Astrocyte (in vitro differentiated cells and primary cell): ENCODE data around the gene DNAAF3. TPM values are rescaled to one million over a fixed set of nuclear protein-coding genes. Genes with fewer than 3 reads are reported as not detected.

Experiments used
- DNase-seq: peaks from one replicate; pipeline ENCODE4 v3.0.0-alpha.2; 2010; ENCODE audit warnings: low read depth
- FAIRE-seq: peaks from 2 replicates; lab custom pipeline; 2011; peaks lifted over from hg19 to GRCh38; lab: Jason Lieb, UNC
- H2AFZ ChIP-seq: 2 replicates; pipeline ENCODE4 v1.6.0; 2012; ENCODE audit warnings: low read depth, low read length, inconsistent platforms
- H3K27ac ChIP-seq: 2 replicates; pipeline ENCODE4 v1.5.1; 2011; ENCODE audit warnings: low read depth, low read length, inconsistent platforms
- H3K27me3 ChIP-seq: 2 replicates; pipeline ENCODE4 v1.6.0; 2011; ENCODE audit warnings: low read length, inconsistent platforms; ENCODE audit not compliant: insufficient read depth
- H3K36me3 ChIP-seq: 2 replicates; pipeline ENCODE4 v1.5.1; 2011; ENCODE audit warnings: low read length, inconsistent platforms; ENCODE audit not compliant: insufficient read depth
- H3K4me1 ChIP-seq: 2 replicates; pipeline ENCODE4 v1.5.1; 2011; ENCODE audit warnings: low read length, inconsistent platforms; ENCODE audit not compliant: insufficient read depth
- H3K4me2 ChIP-seq: 2 replicates; pipeline ENCODE4 v1.6.0; 2012; ENCODE audit warnings: low read length, inconsistent platforms
- H3K4me3 ChIP-seq: 2 replicates; pipeline ENCODE4 v1.5.1; 2011; ENCODE audit warnings: low read depth, mild to moderate bottlenecking, low read length, inconsistent platforms; ENCODE audit not compliant: insufficient read depth
- H3K79me2 ChIP-seq: 2 replicates; pipeline ENCODE4 v1.6.0; 2012; ENCODE audit warnings: mild to moderate bottlenecking, low read length, inconsistent platforms; ENCODE audit not compliant: insufficient read depth
- H3K9ac ChIP-seq: 2 replicates; pipeline ENCODE4 v1.6.0; 2012; ENCODE audit warnings: mild to moderate bottlenecking, low read length, inconsistent platforms
- H3K9me3 ChIP-seq: 2 replicates; pipeline ENCODE4 v1.5.1; 2012; ENCODE audit warnings: low read depth, mild to moderate bottlenecking, low read length, inconsistent platforms; ENCODE audit not compliant: insufficient read depth
- H4K20me1 ChIP-seq: 2 replicates; pipeline ENCODE4 v1.6.0; 2012; ENCODE audit warnings: low read length, inconsistent platforms; ENCODE audit not compliant: insufficient read depth
- H3K27ac Mint-ChIP-seq: one replicate; pipeline ENCODE4 v1.8.0; 2021; ENCODE audit warnings: mild to moderate bottlenecking, mixed read lengths; ENCODE audit not compliant: unreplicated experiment
- H3K27me3 Mint-ChIP-seq: one replicate; pipeline ENCODE4 v1.8.0; 2021; ENCODE audit warnings: low read depth, mixed read lengths; ENCODE audit not compliant: unreplicated experiment
- H3K36me3 Mint-ChIP-seq: one replicate; pipeline ENCODE4 v1.8.0; 2021; ENCODE audit warnings: low read depth, mixed read lengths; ENCODE audit not compliant: unreplicated experiment
- H3K4me1 Mint-ChIP-seq: one replicate; pipeline ENCODE4 v1.8.0; 2021; ENCODE audit warnings: low read depth, mixed read lengths; ENCODE audit not compliant: unreplicated experiment
- H3K4me3 Mint-ChIP-seq: one replicate; pipeline ENCODE4 v1.8.0; 2021; ENCODE audit warnings: mild to moderate bottlenecking, moderate library complexity, mixed read lengths; ENCODE audit not compliant: unreplicated experiment
- H3K9me3 Mint-ChIP-seq: one replicate; pipeline ENCODE4 v1.8.0; 2021; ENCODE audit warnings: mild to moderate bottlenecking, mixed read lengths; ENCODE audit not compliant: unreplicated experiment
- CTCF ChIP-seq: IDR thresholded peaks from 2 replicates; pipeline ENCODE4 v1.5.1; 2011; ENCODE audit warnings: low read depth, mild to moderate bottlenecking, inconsistent platforms, low read length, moderate library complexity; ENCODE audit not compliant: insufficient read depth
- EZH2 ChIP-seq: IDR thresholded peaks from 2 replicates; pipeline ENCODE4 v1.6.1; 2012; ENCODE audit warnings: mild to moderate bottlenecking, low read length, inconsistent platforms; ENCODE audit not compliant: insufficient read depth
- total RNA-seq: library from RNA; stranded (reverse); gene quantifications from 2 replicates; pipeline ENCODE4 v1.2.1, GENCODE V29; 2021

DNAAF3 gene
- total RNA-seq, 1 donor from 2014 or later = 1.3 TPM

- no peak for FAIRE-seq
- peak overlapping the region; percentile 48 for H3K4me2 ChIP-seq
- peak overlapping the region; percentile 53 for H3K9ac ChIP-seq
- no peak overlapping the region for H3K4me3 ChIP-seq
- peak; percentile 98 for DNase-seq
- Mint-ChIP-seq H3K27ac (peak overlapping the region; percentile 34), H3K4me3 (peak overlapping the region; percentile 58), H3K9me3 (peaks cover 5% of the 10 kb centered on the region), H3K36me3 (no peaks in the 10 kb centered on the region), H3K27me3 (peaks cover 15% of the 10 kb centered on the region), H3K4me1 (peaks cover 18% of the 10 kb centered on the region)
- H3K79me2 ChIP-seq = no peaks in the 10 kb centered on the region
- H4K20me1 ChIP-seq = peaks cover 3% of the 10 kb centered on the region
- H3K27me3 ChIP-seq = no peaks in the 10 kb centered on the region
- peak overlapping the region; percentile 72 for H3K27ac ChIP-seq
- H3K9me3 ChIP-seq = peaks cover 5% of the 10 kb centered on the region
- H3K4me1 ChIP-seq = peaks cover 28% of the 10 kb centered on the region
- TF ChIP-seq EZH2 = no peak
- no peak for TF ChIP-seq CTCF
- H2AFZ ChIP-seq = no peak overlapping the region
- H3K36me3 ChIP-seq = no peaks in the 10 kb centered on the region
These were observed 43.5 kb upstream of the DNAAF3 start for GRCh38 chr19:55209693-55210472.

- peaks cover 3% of the 10 kb centered on the region for H3K9me3 Mint-ChIP-seq
- H3K27ac Mint-ChIP-seq = peak within 1 kb of the TSS; percentile 34
- Histone ChIP-seq H3K79me2 (no peaks in the 10 kb centered on the region), H3K36me3 (no peaks in the 10 kb centered on the region), H3K27ac (peak within 1 kb of the TSS; percentile 72), H3K27me3 (no peaks in the 10 kb centered on the region), H2AFZ (no peak within 1 kb of the TSS), H3K4me1 (peaks cover 28% of the 10 kb centered on the region), H3K4me3 (no peak within 1 kb of the TSS), H3K9ac (peak within 1 kb of the TSS; percentile 53), H3K9me3 (peaks cover 5% of the 10 kb centered on the region), H4K20me1 (peaks cover 3% of the 10 kb centered on the region), H3K4me2 (peak within 1 kb of the TSS; percentile 48)
- no peak for DNase-seq
- H3K27me3 Mint-ChIP-seq = peaks cover 18% of the 10 kb centered on the region
- no peaks in the 10 kb centered on the region for H3K36me3 Mint-ChIP-seq
- H3K4me1 Mint-ChIP-seq = peaks cover 18% of the 10 kb centered on the region
- no peak for FAIRE-seq
- TF ChIP-seq EZH2 (no peak), CTCF (no peak)
- peak within 1 kb of the TSS; percentile 58 for H3K4me3 Mint-ChIP-seq
These were observed 42.7 kb upstream of the DNAAF3 start, which contains the start of gene PTPRH for GRCh38 chr19:55208880-55209692. PTPRH (minus strand) TSS chr19:55209501; CDS start chr19:55209433, 68 bp downstream.
